Measurements from ENCODE around the gene SLC4A1AP.

GRCh38 chr2:27636766-27637165 is 26.9 kb upstream of the SLC4A1AP start:
- TF ChIP-seq POLR2A (IDR thresholded peaks at IDR 0.05) (no peak), CTCF (IDR thresholded peaks at IDR 0.05) (no peak), EP300 (IDR thresholded peaks at IDR 0.05; ENCODE audit: low read depth) (no peak)

Data from transverse colon (tissue), 3 donors.